WTC11 (cell line): Measurements from ENCODE around the gene PLXDC2. TPM values are rescaled to one million over a fixed set of nuclear protein-coding genes. Genes with fewer than 3 reads are reported as not detected.
"Not testable (repeated sequence)": the region's sequence is repeated elsewhere in the genome, so short reads cannot be mapped to it uniquely, and the experiment has no call there.

Experiments used
- ATAC-seq: fragments of 200-7000 bp; cut with Tn5 transposase; 2 replicates; pipeline ENCODE4 v1.10.0; 2021; ENCODE audit warnings: mild to moderate bottlenecking, moderate library complexity
- CTCF ChIA-PET: fragments of 300-600 bp; sonication (Branson Sonifier 250); formaldehyde crosslinking; loops from one replicate; lab custom pipeline; 2021; ENCODE audit warnings: antibody characterized with exemption; lab: Charles Lee
- POLR2A ChIA-PET: fragments of 350-600 bp; sonication (Branson Sonifier 250); formaldehyde crosslinking; loops from one replicate; lab custom pipeline; 2021; ENCODE audit warnings: antibody characterized with exemption; lab: Charles Lee
- DNase-seq: peaks from one replicate; pipeline ENCODE4 v3.0.0; 2021; ENCODE audit warnings: low spot score
- H3K27ac Mint-ChIP-seq: 2 replicates; pipeline ENCODE4 v1.8.0; 2021; ENCODE audit warnings: mixed read lengths
- H3K27me3 Mint-ChIP-seq: 2 replicates; pipeline ENCODE4 v1.8.0; 2021; ENCODE audit warnings: low read depth, mild to moderate bottlenecking, moderate library complexity, mixed read lengths
- H3K36me3 Mint-ChIP-seq: 2 replicates; pipeline ENCODE4 v1.8.0; 2021; ENCODE audit warnings: mixed read lengths
- H3K4me1 Mint-ChIP-seq: 2 replicates; pipeline ENCODE4 v1.8.0; 2022; ENCODE audit warnings: mixed read lengths
- H3K4me3 Mint-ChIP-seq: 2 replicates; pipeline ENCODE4 v1.8.0; 2021; ENCODE audit warnings: mild to moderate bottlenecking, moderate library complexity, mixed read lengths
- H3K9me3 Mint-ChIP-seq: 2 replicates; pipeline ENCODE4 v1.8.0; 2021; ENCODE audit warnings: mixed read lengths
- AFF4 ChIP-seq: sonication (generic); formaldehyde crosslinking; IDR thresholded peaks from 2 replicates; pipeline ENCODE4 v1.8.1; 2023; ENCODE audit warnings: mild to moderate bottlenecking, missing genetic modification reagents, borderline replicate concordance
- ATF2 ChIP-seq: sonication (generic); formaldehyde crosslinking; IDR thresholded peaks from 2 replicates; pipeline ENCODE4 v1.8.1; 2022; ENCODE audit warnings: low read depth, missing genetic modification reagents, borderline replicate concordance
- CBFB ChIP-seq: sonication (generic); formaldehyde crosslinking; IDR thresholded peaks from 2 replicates; pipeline ENCODE4 v1.8.1; 2022; ENCODE audit warnings: mild to moderate bottlenecking, low read depth, missing genetic modification reagents
- CREB1 ChIP-seq: sonication (generic); formaldehyde crosslinking; IDR thresholded peaks from 2 replicates; pipeline ENCODE4 v1.8.0; 2023; ENCODE audit warnings: mild to moderate bottlenecking, missing genetic modification reagents
- E2F4 ChIP-seq: sonication (generic); formaldehyde crosslinking; IDR thresholded peaks from 2 replicates; pipeline ENCODE4 v1.8.1; 2022; ENCODE audit warnings: low read depth, mild to moderate bottlenecking, moderate library complexity, missing genetic modification reagents, borderline replicate concordance
- ETV6 ChIP-seq: sonication (generic); formaldehyde crosslinking; IDR thresholded peaks from 2 replicates; pipeline ENCODE4 v1.8.1; 2022; ENCODE audit warnings: mild to moderate bottlenecking, missing genetic modification reagents
- FOXP4 ChIP-seq: sonication (generic); formaldehyde crosslinking; IDR thresholded peaks from 2 replicates; pipeline ENCODE4 v1.8.0; 2022; ENCODE audit warnings: mild to moderate bottlenecking, missing genetic modification reagents
- HMGXB4 ChIP-seq: sonication (generic); formaldehyde crosslinking; IDR thresholded peaks from 2 replicates; pipeline ENCODE4 v1.8.1; 2023; ENCODE audit warnings: mild to moderate bottlenecking, moderate library complexity, missing genetic modification reagents
- NR1H2 ChIP-seq: sonication (generic); formaldehyde crosslinking; IDR thresholded peaks from 2 replicates; pipeline ENCODE4 v1.9.0; 2021; ENCODE audit warnings: mild to moderate bottlenecking, moderate library complexity, missing genetic modification reagents
- PRRX2 ChIP-seq: fragments of 250-450 bp; sonication (Bioruptor Pico); IDR thresholded peaks from 2 replicates; pipeline ENCODE4 v1.8.0; 2021; ENCODE audit warnings: mild to moderate bottlenecking
- TEAD1 ChIP-seq: sonication (generic); formaldehyde crosslinking; IDR thresholded peaks from 2 replicates; pipeline ENCODE4 v1.8.0; 2022; ENCODE audit warnings: mild to moderate bottlenecking, missing genetic modification reagents
- TEAD4 ChIP-seq: sonication (generic); formaldehyde crosslinking; IDR thresholded peaks from 2 replicates; pipeline ENCODE4 v1.8.0; 2022; ENCODE audit warnings: mild to moderate bottlenecking, missing genetic modification reagents
- USF1 ChIP-seq: sonication (generic); formaldehyde crosslinking; IDR thresholded peaks from 2 replicates; pipeline ENCODE4 v1.8.0; 2022; ENCODE audit warnings: mild to moderate bottlenecking, missing genetic modification reagents
- ZNF423 ChIP-seq: fragments of 250-450 bp; sonication (Bioruptor Pico); IDR thresholded peaks from 2 replicates; pipeline ENCODE4 v2.1.2; 2022; ENCODE audit warnings: mild to moderate bottlenecking, moderate library complexity
- ZNF532 ChIP-seq: fragments of 250-450 bp; sonication (Bioruptor Pico); IDR thresholded peaks from 2 replicates; pipeline ENCODE4 v1.9.0; 2021; ENCODE audit warnings: mild to moderate bottlenecking, borderline replicate concordance
- total RNA-seq: library from RNA; stranded (reverse); gene quantifications from 3 replicates; pipeline ENCODE4 v1.2.3, GENCODE V29; 2021

PLXDC2 gene
- total RNA-seq, 1 experiment from 2014 or later: 31.7 TPM

GRCh38 chr10:20207653-20208052, 391.4 kb downstream of the PLXDC2 start:
- CTCF ChIA-PET: no interaction called here
- peaks cover 41% of the 10 kb centered on the region for H3K9me3 Mint-ChIP-seq
- TF ChIP-seq ZNF532 (CRISPR knock-in tag): no peak
- no peak for TF ChIP-seq CBFB (CRISPR knock-in tag)
- no peak for TF ChIP-seq E2F4
- TF ChIP-seq NR1H2 (CRISPR knock-in tag): no peak
- no peak for TF ChIP-seq ATF2 (CRISPR knock-in tag)
- no peak for TF ChIP-seq ETV6 (CRISPR knock-in tag)
- TF ChIP-seq HMGXB4: no peak
- TF ChIP-seq PRRX2 (CRISPR knock-in tag): no peak
- TF ChIP-seq CREB1 (CRISPR knock-in tag): no peak
- DNase-seq (no peak), ATAC-seq (no peak)
- no peak overlapping the region for H3K4me3 Mint-ChIP-seq
- H3K27ac Mint-ChIP-seq: peak overlapping the region; percentile 38; the same call in 1 of the 2 replicates
- H3K4me1 Mint-ChIP-seq: peaks cover 23% of the 10 kb centered on the region
- POLR2A ChIA-PET: no interaction called here
- H3K36me3 Mint-ChIP-seq: peaks cover 52% of the 10 kb centered on the region
- no peaks in the 10 kb centered on the region for H3K27me3 Mint-ChIP-seq

GRCh38 chr10:20209098-20209497, 392.9 kb downstream of the PLXDC2 start:
- Mint-ChIP-seq H3K27ac (peak overlapping the region; percentile 94), H3K9me3 (peaks cover 41% of the 10 kb centered on the region), H3K4me1 (peaks cover 29% of the 10 kb centered on the region), H3K36me3 (peaks cover 50% of the 10 kb centered on the region)
- POLR2A ChIA-PET, H3K4me3 Mint-ChIP-seq, CTCF ChIA-PET, H3K27me3 Mint-ChIP-seq: not testable (repeated sequence)
- ATAC-seq (peak; percentile 72), DNase-seq (peak; percentile 13)
- TF ChIP-seq ZNF423 (CRISPR knock-in tag): 0 out of 2 replicates have a peak, but pooled peaks have one; percentile 42

- Mint-ChIP-seq H3K4me1 (peaks cover 54% of the 10 kb centered on the region), H3K27me3 (no peaks in the 10 kb centered on the region), H3K9me3 (peaks cover 9% of the 10 kb centered on the region), H3K36me3 (peaks cover 18% of the 10 kb centered on the region), H3K27ac (peak overlapping the region; percentile 91), H3K4me3 (0 out of 2 replicates have a peak overlapping the region, but pooled peaks have one; percentile 9)
- peak; percentile 64 for DNase-seq
- peak; percentile 99 for ATAC-seq
- ChIA-PET POLR2A (interaction anchor here (0.5 to 0.9 kb wide), 2 partner anchors 398 to 1767 kb away, joined by 3 read pairs; no protein-coding TSS in a partner anchor), CTCF (interaction anchor here (0.5 to 1.0 kb wide), 3 partner anchors 56 to 819 kb away, joined by 3 to 4 read pairs (median 4); no protein-coding TSS in a partner anchor)
- TF ChIP-seq ZNF423 (CRISPR knock-in tag) (peak; percentile 40; the same call in 1 of the 2 replicates), AFF4 (CRISPR knock-in tag) (0 out of 2 replicates have a peak, but pooled peaks have one; percentile 38), FOXP4 (CRISPR knock-in tag) (peak; percentile 49; the same call in 1 of the 2 replicates), TEAD4 (CRISPR knock-in tag) (no peak), TEAD1 (CRISPR knock-in tag) (peak; percentile 75; the same call in 1 of the 2 replicates), USF1 (no peak)
These were observed 399.4 kb downstream of the PLXDC2 start for GRCh38 chr10:20215547-20216152.
